ENCODE measurements around the gene CNN3.

The CNN3 gene

DNA sequence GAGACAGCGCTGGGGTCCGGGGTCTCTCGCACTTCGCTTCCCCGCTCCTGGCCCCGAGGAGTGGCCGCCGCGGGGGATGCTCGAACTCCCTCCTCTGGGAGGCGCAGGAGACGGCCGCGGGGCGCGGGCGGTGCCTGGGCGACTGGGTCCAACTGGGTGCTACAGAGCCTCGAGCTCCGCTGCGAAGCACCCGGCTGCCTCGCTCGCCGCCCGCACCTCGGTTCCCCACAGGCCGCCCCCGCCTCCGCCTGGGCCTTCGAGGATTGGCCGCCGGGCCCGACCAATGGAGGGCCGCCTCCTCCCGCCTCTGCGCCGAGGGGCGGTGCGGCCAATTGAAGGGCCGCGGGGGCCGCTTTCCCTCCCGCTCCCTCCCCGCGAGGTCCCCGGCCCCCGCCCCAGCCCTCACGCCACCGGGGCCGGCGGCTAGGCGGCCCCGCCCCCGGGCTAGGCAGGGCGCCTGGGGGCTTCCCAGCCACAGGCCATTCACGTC is at the start of gene CNN3:
TSS of gene CNN3 (minus strand) at position 196 of the 490 bp plus-strand sequence. CDS start 216 bp downstream, outside the sequence.
- DNase-seq (ENCODE audit: low read depth): peak; percentile 92

DNA sequence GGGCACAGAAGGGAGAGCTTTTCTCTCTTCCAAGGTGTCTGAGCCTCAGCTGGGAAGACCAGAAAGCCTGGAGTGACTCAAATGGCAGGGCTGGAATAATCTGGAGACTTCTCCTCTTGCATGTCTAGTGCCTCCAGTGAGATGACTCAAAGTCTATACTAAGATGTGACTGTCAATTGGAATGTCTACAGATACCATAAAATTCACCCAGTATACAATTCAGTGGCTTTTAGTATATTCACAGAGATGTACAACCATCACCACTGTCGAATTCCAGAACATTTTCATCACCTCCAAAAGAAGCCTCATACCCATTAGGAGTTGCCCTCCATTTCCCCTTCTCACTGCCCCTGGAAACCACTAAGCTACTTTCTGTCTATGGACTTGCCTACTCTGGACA is 47.9 kb upstream of the CNN3 start:
- DNase-seq (ENCODE audit: low read depth): peak; percentile 65

DNA sequence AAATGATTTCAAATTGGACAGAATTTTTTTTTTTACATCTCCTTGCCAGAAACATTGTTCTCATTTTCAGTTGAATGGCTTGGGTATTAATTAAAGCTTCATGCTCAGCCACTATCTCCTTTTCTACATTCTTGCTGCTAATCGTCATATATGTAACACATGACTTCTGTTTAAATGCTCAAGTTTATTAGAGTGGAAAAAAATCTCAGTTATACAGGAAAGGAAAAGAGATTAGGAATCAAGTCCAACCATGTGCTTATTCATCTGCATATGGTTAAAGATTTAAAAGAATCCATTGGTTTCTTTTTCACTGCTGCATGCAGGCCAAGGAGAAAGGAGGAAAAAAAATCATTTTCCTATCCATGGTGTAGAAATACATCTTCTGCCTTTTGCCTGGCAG is 47.3 kb upstream of the CNN3 start:
- DNase-seq (ENCODE audit: low read depth): peak; percentile 78

GRCh38 chr1:94973309-94973922 is 46.5 kb upstream of the CNN3 start:
- no peak for DNase-seq (ENCODE audit: low read depth)

GRCh38 chr1:94971491-94971924 is 44.6 kb upstream of the CNN3 start:
- peak; percentile 86 for DNase-seq (ENCODE audit: low read depth)

GRCh38 chr1:94970783-94971182 is 43.9 kb upstream of the CNN3 start:
- peak; percentile 49 for DNase-seq (ENCODE audit: low read depth)

DNA sequence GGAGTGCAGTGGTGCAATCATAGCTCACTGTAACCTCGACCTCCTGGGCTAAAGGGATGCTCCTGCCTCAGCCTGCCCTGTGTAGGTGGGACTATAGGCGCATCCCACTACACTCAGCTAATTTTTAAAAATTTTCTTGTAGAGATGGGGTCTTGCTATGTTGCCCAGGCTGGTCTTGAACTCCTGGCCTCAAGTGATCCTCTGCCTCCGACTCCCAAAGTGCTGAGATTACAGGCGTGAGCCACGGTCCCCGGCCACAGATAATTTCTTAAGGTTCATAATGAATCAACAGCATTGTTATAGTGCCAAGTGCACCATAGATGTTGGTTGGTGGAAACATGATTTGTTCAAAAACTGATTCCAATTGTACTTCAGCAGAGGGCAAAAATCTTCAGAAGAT is 42.2 kb upstream of the CNN3 start:
- DNase-seq (ENCODE audit: low read depth): no peak

GRCh38 chr1:94966033-94966432 is 39.1 kb upstream of the CNN3 start:
- peak; percentile 56 for DNase-seq (ENCODE audit: low read depth)

- no peak for DNase-seq (ENCODE audit: low read depth)
Measured at GRCh38 chr1:94963864-94964263, 37.0 kb upstream of the CNN3 start.

- DNase-seq (ENCODE audit: low read depth): peak; percentile 86
Measured at GRCh38 chr1:94962409-94963265, 35.7 kb upstream of the CNN3 start.

GRCh38 chr1:94961988-94962387 is 35.1 kb upstream of the CNN3 start:
- DNase-seq (ENCODE audit: low read depth): no peak

DNA sequence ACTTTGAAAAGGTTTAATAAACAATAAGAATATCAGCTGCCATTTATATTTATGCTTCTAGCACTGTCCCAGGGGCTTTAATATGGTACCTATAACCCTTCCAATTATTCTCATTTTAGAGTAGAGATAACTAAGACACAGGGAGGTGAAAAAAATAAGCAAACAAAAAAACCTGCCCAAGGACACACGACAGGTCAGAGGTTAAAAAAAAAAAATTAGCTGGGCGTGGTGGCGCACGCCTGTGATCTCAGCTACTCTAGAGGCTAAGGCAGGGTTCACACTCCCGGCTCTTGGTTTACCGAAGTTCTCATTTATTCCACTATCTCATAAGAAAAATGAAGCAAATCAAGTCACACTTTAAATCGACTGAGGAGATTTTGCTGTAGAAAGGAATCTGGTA is 34.7 kb upstream of the CNN3 start:
- DNase-seq (ENCODE audit: low read depth): no peak

GRCh38 chr1:94958081-94958480 is 31.2 kb upstream of the CNN3 start:
- DNase-seq (ENCODE audit: low read depth): no peak

- DNase-seq (ENCODE audit: low read depth): peak; percentile 78
Measured at GRCh38 chr1:94955767-94956632, 29.1 kb upstream of the CNN3 start.

DNA sequence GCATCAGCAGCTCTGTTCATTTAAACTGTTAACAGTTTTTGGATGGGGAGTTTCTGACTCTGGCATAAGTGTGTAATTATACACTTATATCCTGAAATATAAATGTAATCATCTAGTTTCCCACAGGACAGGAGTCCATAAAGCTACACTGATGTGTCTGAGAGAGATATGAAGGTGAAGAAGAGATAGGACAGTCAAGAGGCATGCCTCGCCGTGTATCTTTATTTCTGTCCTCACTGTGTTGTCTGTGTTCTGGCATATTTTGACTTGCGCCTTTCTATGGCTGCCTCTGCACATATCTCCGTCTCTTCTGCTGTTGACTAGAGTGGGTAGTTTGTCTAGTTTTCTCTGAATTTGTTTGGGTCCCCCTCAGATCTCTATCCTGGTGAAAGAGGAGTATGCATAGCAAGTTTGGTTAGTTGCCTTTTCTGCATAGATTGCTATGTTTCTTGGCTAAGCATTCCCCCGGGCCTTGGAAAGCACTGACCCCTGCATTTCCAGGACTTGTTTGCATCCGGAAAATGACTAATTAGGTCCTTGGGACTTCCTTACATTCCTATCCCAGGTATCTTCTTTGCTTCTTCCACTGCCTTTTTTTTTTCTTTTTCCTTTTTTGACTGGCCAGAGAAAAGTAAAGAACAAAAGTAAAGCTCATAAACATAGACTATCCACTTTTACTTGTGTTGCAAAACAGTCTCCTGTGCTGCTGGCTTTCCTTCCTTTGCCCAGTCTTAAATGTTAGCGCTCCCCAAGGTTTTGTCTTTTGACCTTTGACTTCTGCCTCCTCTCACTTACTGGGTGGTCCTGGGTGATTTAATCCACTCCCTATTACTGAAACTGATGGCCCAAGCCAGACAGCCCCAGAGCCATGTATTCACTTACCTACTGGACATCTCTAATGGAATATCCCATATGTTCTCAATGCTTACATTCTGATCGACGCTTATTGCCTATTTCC is 27.6 kb upstream of the CNN3 start:
- peak; percentile 29 for DNase-seq (ENCODE audit: low read depth)

GRCh38 chr1:94953746-94954145 is 26.8 kb upstream of the CNN3 start:
- DNase-seq (ENCODE audit: low read depth): peak; percentile 91

- DNase-seq (ENCODE audit: low read depth): no peak
Measured at GRCh38 chr1:94953107-94953506, 26.2 kb upstream of the CNN3 start.

DNA sequence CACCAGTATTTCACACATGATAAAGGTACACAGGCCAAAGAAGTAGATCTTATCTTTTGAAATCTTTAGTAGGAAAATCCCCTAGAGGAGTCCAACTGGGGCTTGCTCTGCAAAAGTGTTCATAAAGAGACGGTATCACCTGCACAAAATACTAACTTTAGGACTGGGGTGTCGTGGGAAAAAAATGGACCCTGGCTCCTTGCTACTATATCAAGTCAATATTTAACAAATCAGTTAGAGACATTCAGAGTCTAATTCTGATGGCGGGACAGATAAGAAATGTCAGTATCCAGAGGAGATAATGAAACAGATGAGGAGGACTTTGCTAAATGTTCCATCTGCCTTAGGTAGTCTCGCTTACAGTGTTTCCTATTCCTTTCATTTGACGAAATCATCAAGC is 25.6 kb upstream of the CNN3 start:
- no peak for DNase-seq (ENCODE audit: low read depth)

DNA sequence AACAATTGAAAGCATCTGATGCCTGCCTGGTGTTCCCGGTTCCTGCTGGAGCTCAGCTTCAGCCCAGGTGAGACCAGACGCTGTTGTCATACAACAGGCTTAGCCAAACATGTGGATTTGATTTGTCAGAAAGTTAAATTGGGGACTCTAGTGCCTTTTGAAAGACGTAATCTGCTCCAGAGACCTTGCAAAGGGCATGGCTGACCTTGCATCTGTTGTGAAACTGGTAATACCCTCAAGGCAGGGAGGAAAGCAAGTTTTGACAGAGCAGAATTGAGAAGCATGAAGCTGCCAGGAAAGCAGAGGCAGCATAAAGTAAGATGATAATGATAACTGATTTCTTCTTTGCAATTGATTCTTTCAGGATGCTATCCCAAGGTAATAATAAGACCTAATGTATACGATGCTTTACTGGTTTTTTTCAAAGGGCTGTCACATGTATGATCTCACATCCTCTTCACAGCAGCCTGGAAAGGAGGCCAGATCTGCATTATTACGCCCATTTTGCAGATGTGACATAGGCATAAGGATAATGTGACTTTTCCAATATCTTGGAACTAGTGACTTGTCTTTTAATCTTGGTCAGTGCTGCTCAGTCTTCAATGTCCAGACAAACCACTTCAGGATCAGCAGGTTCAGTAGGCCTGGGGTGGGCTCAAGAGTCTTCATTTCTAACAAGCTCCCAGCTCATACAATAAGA is 24.7 kb upstream of the CNN3 start:
- DNase-seq (ENCODE audit: low read depth): no peak

GRCh38 chr1:94951046-94951445 is 24.1 kb upstream of the CNN3 start:
- no peak for DNase-seq (ENCODE audit: low read depth)

Data from amniotic epithelial cell (primary cell).